ENCODE results near the gene BRD9. TPM values are rescaled to one million over a fixed set of nuclear protein-coding genes. Genes with fewer than 3 reads are reported as not detected.

The BRD9 gene
- total and polyA plus RNA-seq, 2 experiments from 2014 or later: 17.8 to 20.3 TPM

GRCh38 chr5:922436-923280 lies 30.1 kb upstream of the BRD9 start:
- H3K4me1 ChIP-seq (ENCODE audit: insufficient read depth): peaks cover 16% of the 10 kb centered on the region

GRCh38 chr5:921456-922435 lies 29.1 kb upstream of the BRD9 start:
- Histone ChIP-seq H3K27me3 (peaks cover 17% of the 10 kb centered on the region), H3K27ac (no peak overlapping the region), H3K4me2 (no peak overlapping the region), H4K20me1 (ENCODE audit: insufficient read depth, poor library complexity, severe bottlenecking) (no peaks in the 10 kb centered on the region), H3K9me3 (ENCODE audit: low read depth) (no peaks in the 10 kb centered on the region), H3K4me3 (no peak overlapping the region), H2AFZ (no peak overlapping the region), H3K36me3 (replicated peaks; ENCODE audit: insufficient read depth, low read depth) (no peaks in the 10 kb centered on the region), H3K4me1 (ENCODE audit: insufficient read depth) (peaks cover 13% of the 10 kb centered on the region), H3K9me2 (replicated peaks; ENCODE audit: insufficient read depth) (no peaks in the 10 kb centered on the region), H3K79me2 (no peaks in the 10 kb centered on the region)
- no peak for DNase-seq (ENCODE audit: low spot score)
- TF ChIP-seq EZH2 (IDR thresholded peaks at IDR 0.05; ENCODE audit: borderline replicate concordance) (no peak), EZH2phosphoT487 (IDR thresholded peaks at IDR 0.05; ENCODE audit: low read depth, severe bottlenecking, unreplicated experiment) (no peak), CTCF (IDR thresholded peaks at IDR 0.05; ENCODE audit: poor library complexity) (no peak)
- 95% methylated on average over 9 of the region's 9 CpGs for WGBS (ENCODE audit: low lambda C conversion rate, missing lambda C conversion rate)

More at GRCh38 chr5:922436-923280, 30.1 kb upstream of the BRD9 start:
- Histone ChIP-seq H4K20me1 (ENCODE audit: insufficient read depth, poor library complexity, severe bottlenecking) (no peaks in the 10 kb centered on the region), H3K27ac (no peak overlapping the region), H2AFZ (no peak overlapping the region), H3K9me3 (ENCODE audit: low read depth) (no peaks in the 10 kb centered on the region), H3K9me2 (replicated peaks; ENCODE audit: insufficient read depth) (no peaks in the 10 kb centered on the region), H3K27me3 (peaks cover 23% of the 10 kb centered on the region), H3K36me3 (replicated peaks; ENCODE audit: insufficient read depth, low read depth) (no peaks in the 10 kb centered on the region), H3K79me2 (no peaks in the 10 kb centered on the region), H3K4me3 (no peak overlapping the region), H3K4me2 (no peak overlapping the region)
- no peak for TF ChIP-seq CTCF (IDR thresholded peaks at IDR 0.05; ENCODE audit: poor library complexity)
- no peak for TF ChIP-seq EZH2phosphoT487 (IDR thresholded peaks at IDR 0.05; ENCODE audit: low read depth, severe bottlenecking, unreplicated experiment)
- no peak for TF ChIP-seq EZH2 (IDR thresholded peaks at IDR 0.05; ENCODE audit: borderline replicate concordance)
- WGBS (ENCODE audit: low lambda C conversion rate, missing lambda C conversion rate): 94% methylated on average over 16 of the region's 17 CpGs
- no peak for DNase-seq (ENCODE audit: low spot score)

GRCh38 chr5:920321-920720 lies 27.7 kb upstream of the BRD9 start:
- Histone ChIP-seq H4K20me1 (ENCODE audit: insufficient read depth, poor library complexity, severe bottlenecking) (no peaks in the 10 kb centered on the region), H3K9me2 (replicated peaks; ENCODE audit: insufficient read depth) (no peaks in the 10 kb centered on the region), H3K79me2 (no peaks in the 10 kb centered on the region), H3K4me3 (no peak overlapping the region), H3K4me1 (ENCODE audit: insufficient read depth) (peaks cover 7% of the 10 kb centered on the region), H3K36me3 (replicated peaks; ENCODE audit: insufficient read depth, low read depth) (no peaks in the 10 kb centered on the region), H3K4me2 (no peak overlapping the region), H3K27ac (no peak overlapping the region), H3K9me3 (ENCODE audit: low read depth) (no peaks in the 10 kb centered on the region), H3K27me3 (peaks cover 5% of the 10 kb centered on the region), H2AFZ (no peak overlapping the region)
- no peak for TF ChIP-seq CTCF (IDR thresholded peaks at IDR 0.05; ENCODE audit: poor library complexity)
- no peak for TF ChIP-seq EZH2 (IDR thresholded peaks at IDR 0.05; ENCODE audit: borderline replicate concordance)
- no peak for TF ChIP-seq EZH2phosphoT487 (IDR thresholded peaks at IDR 0.05; ENCODE audit: low read depth, severe bottlenecking, unreplicated experiment)
- DNase-seq (ENCODE audit: low spot score): no peak
- 70% methylated on average over 7 of the region's 7 CpGs for WGBS (ENCODE audit: low lambda C conversion rate, missing lambda C conversion rate)
